ENCODE results near the gene MTHFSD.

- TF ChIP-seq POLR2A (IDR thresholded peaks at IDR 0.05; ENCODE audit: low read length) (no peak), GATA1 (IDR thresholded peaks at IDR 0.05; ENCODE audit: low read depth, low read length) (no peak)
Observed at GRCh38 chr16:86528061-86528929, 26.7 kb downstream of the MTHFSD start.

Data from erythroblast (primary cell).